ENCODE measurements around the gene RASEF.
"Not testable (repeated sequence)": the region's sequence is repeated elsewhere in the genome, so short reads cannot be mapped to it uniquely, and the experiment has no call there.

RASEF gene

DNA sequence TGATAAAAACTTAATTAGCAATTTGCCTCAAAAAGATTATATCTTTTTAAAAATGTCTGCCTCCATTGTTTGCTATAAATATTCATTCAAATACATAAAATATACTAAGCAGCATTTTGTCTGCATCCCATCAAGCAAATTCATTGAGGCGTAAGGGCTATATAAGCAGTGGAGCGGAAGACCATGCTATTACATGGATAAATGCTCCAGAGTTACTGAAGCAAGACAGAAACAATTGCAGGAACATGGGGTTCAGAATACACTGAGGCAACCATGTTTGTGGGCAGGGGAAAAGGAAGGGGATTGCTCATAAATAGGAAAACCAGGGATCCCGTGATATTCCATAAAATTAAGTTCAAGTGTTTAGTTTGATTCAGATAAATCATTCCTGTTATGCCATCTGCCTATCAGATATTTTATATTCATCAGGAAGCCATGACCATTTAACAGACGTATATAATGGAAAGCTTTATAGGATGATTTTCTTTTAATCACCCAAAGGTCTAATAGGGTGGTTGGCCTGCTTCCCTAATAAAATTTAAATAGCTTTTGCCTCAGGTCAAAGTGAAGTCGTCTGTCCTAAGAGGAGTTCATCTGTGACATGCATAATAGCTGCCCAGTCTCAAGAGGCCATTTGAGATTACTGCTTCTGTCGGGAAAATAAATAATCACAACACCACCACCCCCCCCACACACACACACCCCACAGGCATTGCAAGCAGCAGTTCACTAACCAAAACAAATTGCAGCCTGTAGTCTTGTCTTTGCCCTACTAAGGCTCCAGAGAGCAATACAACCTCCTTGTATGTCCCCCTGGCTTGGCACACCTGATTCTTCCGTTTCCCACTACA lies 105.2 kb downstream of the RASEF start:
- TF ChIP-seq, protein P1, sequence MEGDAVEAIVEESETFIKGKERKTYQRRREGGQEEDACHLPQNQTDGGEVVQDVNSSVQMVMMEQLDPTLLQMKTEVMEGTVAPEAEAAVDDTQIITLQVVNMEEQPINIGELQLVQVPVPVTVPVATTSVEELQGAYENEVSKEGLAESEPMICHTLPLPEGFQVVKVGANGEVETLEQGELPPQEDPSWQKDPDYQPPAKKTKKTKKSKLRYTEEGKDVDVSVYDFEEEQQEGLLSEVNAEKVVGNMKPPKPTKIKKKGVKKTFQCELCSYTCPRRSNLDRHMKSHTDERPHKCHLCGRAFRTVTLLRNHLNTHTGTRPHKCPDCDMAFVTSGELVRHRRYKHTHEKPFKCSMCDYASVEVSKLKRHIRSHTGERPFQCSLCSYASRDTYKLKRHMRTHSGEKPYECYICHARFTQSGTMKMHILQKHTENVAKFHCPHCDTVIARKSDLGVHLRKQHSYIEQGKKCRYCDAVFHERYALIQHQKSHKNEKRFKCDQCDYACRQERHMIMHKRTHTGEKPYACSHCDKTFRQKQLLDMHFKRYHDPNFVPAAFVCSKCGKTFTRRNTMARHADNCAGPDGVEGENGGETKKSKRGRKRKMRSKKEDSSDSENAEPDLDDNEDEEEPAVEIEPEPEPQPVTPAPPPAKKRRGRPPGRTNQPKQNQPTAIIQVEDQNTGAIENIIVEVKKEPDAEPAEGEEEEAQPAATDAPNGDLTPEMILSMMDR (IDR thresholded peaks at IDR 0.05; ENCODE audit: low read depth, low read length, missing control alignments) = no peak
- in situ Hi-C loops (cut with HindIII; ENCODE audit: low sequenced_read_pairs) = no loop called here
- no peak overlapping the region for H3K4me3 ChIP-seq (ENCODE audit: low read depth, low read length)
- peak; percentile 43 for DNase-seq (ENCODE audit: low read depth)

DNA sequence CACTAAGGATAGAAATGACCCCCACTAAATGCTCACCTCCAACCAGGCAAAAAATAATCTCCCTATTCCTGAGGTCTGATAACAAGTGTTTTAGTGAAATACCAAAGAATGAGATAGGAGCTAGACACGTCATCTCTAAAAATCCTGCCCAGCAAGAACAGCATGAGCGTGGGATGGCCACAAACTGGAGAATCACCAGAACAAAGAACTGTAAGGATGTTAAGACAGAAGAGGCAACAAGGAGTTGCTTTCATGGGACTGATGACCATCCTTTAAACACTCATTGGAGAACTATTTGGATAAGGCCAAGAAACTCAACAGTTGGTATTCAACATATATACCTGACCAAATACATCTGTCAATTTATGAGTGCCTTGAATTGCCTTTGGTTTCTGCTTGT lies 113.7 kb downstream of the RASEF start:
- TF ChIP-seq, protein P1 (IDR thresholded peaks at IDR 0.05; ENCODE audit: low read depth, low read length, missing control alignments) = no peak
- in situ Hi-C loops (cut with HindIII; ENCODE audit: low sequenced_read_pairs) = no loop called here
- H3K4me3 ChIP-seq (ENCODE audit: low read depth, low read length) = no peak overlapping the region
- DNase-seq (ENCODE audit: low read depth) = no peak

DNA sequence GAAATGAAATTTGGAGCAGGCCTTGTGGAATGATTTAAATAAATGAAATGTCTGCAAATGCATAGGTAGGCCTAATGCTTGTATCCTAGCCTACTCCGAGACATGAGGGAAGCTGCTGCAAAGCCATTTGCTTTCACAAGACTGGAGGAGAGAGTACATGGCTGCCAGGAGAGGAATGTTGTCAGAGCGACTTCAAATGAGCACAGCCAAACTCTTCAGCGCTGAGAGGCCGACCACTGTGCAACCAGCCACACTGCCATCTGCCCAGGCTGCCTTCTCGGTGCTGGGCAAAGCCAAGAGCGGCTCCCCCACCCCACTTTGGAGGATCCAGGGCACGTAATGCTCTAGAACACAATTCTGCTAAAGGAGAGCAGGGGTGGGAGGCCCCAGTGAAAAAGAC lies 122.6 kb downstream of the RASEF start:
- no peak overlapping the region for H3K4me3 ChIP-seq (ENCODE audit: low read depth, low read length)
- in situ Hi-C loops (cut with HindIII; ENCODE audit: low sequenced_read_pairs) = no loop called here
- TF ChIP-seq, protein P1 (IDR thresholded peaks at IDR 0.05; ENCODE audit: low read depth, low read length, missing control alignments) = no peak
- DNase-seq (ENCODE audit: low read depth) = no peak

DNA sequence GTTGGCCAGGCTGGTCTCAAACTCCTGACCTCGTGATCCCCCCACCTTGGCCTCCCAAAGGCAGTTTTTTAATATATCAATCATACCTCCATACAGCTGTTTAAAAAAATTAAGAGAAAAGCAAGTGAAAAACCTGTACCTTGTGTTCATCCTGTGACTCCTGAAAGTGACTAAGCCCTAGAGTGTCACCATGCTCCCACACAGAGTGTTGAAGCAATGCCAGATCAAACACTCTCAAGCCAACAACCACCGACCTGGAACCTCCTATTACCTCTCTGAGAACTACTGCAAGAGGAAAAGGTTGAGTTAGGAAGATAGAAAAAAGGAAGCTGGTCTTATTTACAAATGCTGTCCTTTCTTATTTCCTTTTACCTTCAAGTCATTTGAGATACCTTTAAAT lies 123.5 kb downstream of the RASEF start:
- TF ChIP-seq, protein P1 (IDR thresholded peaks at IDR 0.05; ENCODE audit: low read depth, low read length, missing control alignments) = no peak
- in situ Hi-C loops (cut with HindIII; ENCODE audit: low sequenced_read_pairs) = no loop called here

DNA sequence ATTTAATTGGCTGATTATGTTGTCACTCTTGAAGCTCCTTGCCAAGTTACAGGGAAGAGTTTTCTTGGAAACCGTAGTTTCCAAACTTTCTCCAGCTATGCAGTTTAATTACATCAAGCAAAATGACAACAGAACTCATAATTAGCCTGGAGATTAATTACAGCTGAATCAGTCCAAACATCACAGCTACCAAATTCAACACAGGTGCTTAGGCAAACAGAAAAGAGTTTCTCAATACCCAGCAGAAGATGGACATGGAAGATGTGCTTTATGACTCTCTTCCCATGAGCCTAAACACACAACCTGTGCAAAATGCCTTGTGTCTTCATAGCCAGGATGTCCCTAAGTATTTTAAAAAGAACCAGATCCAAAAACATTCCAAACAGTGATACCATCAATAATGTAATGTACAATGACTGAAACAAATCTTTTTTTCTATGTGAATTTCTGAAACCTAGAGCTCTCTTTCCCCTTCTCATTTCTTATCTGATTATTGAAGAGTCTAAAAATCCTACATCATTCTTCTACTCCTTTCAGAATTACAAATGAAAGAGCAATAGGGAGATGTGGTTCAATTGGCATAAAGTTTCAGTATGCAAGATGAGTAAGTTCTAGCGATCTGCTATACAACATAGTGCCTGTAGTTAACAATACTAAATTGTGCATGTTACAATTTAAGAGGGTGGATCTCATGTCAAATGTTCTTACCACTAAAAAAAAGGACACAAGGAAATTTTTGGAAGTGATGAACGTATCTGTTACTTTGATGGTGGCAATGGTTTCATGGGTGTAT lies 124.3 kb downstream of the RASEF start:
- no peak overlapping the region for H3K4me3 ChIP-seq (ENCODE audit: low read depth, low read length)
- in situ Hi-C loops (cut with HindIII; ENCODE audit: low sequenced_read_pairs) = no loop called here
- no peak for DNase-seq (ENCODE audit: low read depth)
- TF ChIP-seq, protein P1 (IDR thresholded peaks at IDR 0.05; ENCODE audit: low read depth, low read length, missing control alignments) = no peak

More for the DNA sequence above, 123.5 kb downstream of the RASEF start:
- no peak for DNase-seq (ENCODE audit: low read depth)
- no peak overlapping the region for H3K4me3 ChIP-seq (ENCODE audit: low read depth, low read length)

DNA sequence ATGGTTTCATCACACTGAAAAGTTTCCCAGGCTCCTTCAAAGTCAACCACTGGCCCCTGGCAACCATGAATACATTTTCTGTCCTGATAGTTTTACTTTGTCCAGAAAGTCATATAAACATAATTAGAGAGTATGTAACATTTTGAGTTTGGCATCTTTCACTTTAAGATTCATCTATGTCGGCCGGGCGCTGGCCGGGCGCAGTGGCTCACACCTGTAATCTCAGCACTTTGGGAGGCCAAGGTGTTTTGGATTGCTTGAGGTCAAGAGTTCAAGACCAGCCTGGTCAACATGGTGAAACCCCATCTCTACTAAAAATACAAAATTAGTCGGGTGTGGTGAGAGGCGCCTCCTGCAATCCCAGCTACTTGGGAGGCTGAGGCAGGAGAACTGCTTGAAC lies 126.4 kb downstream of the RASEF start:
- DNase-seq (ENCODE audit: low read depth); H3K4me3 ChIP-seq (ENCODE audit: low read depth, low read length); in situ Hi-C loops (cut with HindIII; ENCODE audit: low sequenced_read_pairs): not testable (repeated sequence)

DNA sequence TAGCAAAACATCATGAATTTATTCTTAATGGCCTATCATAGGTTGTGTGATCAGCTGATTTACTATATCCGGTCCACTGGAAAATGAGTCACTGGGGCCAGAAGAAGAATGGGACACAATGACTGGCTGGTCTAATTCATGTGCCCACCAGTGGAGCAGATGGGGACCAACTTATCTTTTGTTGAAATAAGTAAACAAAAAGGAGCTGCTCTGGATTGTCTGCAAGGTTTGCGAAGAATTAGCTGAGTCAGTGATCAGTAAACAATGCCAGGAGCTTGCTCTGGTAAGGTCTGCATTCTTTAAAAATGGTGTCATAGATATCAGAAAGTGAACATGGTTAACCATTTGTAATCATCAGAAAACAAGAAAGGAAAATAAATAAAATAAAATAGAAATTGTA lies 128.0 kb downstream of the RASEF start:
- DNase-seq (ENCODE audit: low read depth) = peak; percentile 59
- TF ChIP-seq, protein P1 (IDR thresholded peaks at IDR 0.05; ENCODE audit: low read depth, low read length, missing control alignments) = no peak
- in situ Hi-C loops (cut with HindIII; ENCODE audit: low sequenced_read_pairs) = no loop called here
- no peak overlapping the region for H3K4me3 ChIP-seq (ENCODE audit: low read depth, low read length)

DNA sequence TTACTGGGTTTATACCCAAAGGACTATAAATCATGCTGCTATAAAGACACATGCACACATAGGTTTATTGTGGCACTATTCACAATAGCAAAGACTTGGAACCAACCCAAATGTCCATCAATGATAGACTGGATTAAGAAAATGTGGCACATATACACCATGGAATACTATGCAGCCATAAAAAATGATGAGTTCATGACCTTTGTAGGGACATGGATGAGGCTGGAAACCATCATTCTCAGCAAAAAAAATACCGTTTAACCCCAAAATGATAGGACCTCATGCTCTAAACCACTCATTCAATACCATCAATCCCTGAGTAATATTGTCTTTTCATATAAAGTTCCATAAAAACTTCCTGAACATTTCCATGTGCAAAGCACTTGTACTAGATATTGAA lies 128.9 kb downstream of the RASEF start:
- in situ Hi-C loops (cut with HindIII; ENCODE audit: low sequenced_read_pairs); H3K4me3 ChIP-seq (ENCODE audit: low read depth, low read length); DNase-seq (ENCODE audit: low read depth): not testable (repeated sequence)
